Loucy (cell line): ENCODE measurements around the gene FBXL14.

Source experiments
- H2AFZ ChIP-seq: fragments of 200-600 bp; sonication (generic); 2 replicates; pipeline ENCODE4 v1.6.0; 2016; ENCODE audit warnings: antibody characterized with exemption, mild to moderate bottlenecking, low read length, moderate library complexity
- H3F3A ChIP-seq: fragments of 200-600 bp; 2 replicates; pipeline ENCODE4 v1.6.0; 2016; ENCODE audit warnings: antibody characterized with exemption, low read depth, mild to moderate bottlenecking
- H3K27me3 ChIP-seq: fragments of 200-600 bp; sonication (generic); 2 replicates; pipeline ENCODE4 v1.6.1; 2014; ENCODE audit warnings: low read length, mild to moderate bottlenecking; ENCODE audit not compliant: insufficient read depth, poor library complexity, severe bottlenecking
- H3K36me3 ChIP-seq: fragments of 200-600 bp; sonication (generic); 2 replicates; pipeline ENCODE4 v1.6.1; 2016; ENCODE audit warnings: low read length; ENCODE audit not compliant: insufficient read depth
- H3K4me1 ChIP-seq: fragments of 200-600 bp; sonication (generic); 2 replicates; pipeline ENCODE4 v1.5.1; 2014; ENCODE audit warnings: low read length, mild to moderate bottlenecking; ENCODE audit not compliant: insufficient read depth, poor library complexity, severe bottlenecking
- H3K4me2 ChIP-seq: fragments of 200-600 bp; sonication (generic); 2 replicates; pipeline ENCODE4 v1.6.0; 2014; ENCODE audit warnings: antibody characterized with exemption, low read length, low read depth, mild to moderate bottlenecking; ENCODE audit not compliant: poor library complexity, severe bottlenecking
- H3K4me3 ChIP-seq: fragments of 200-600 bp; sonication (generic); 2 replicates; pipeline ENCODE4 v1.5.1; 2014; ENCODE audit warnings: low read length, mild to moderate bottlenecking, mixed read lengths; ENCODE audit not compliant: poor library complexity, severe bottlenecking
- H3K79me2 ChIP-seq: fragments of 200-600 bp; sonication (generic); 2 replicates; pipeline ENCODE4 v1.6.1; 2014; ENCODE audit warnings: low read length; ENCODE audit not compliant: insufficient read depth
- H3K9ac ChIP-seq: fragments of 200-600 bp; sonication (generic); 2 replicates; pipeline ENCODE4 v1.6.0; 2014; ENCODE audit warnings: mild to moderate bottlenecking, low read depth, low read length, moderate library complexity; ENCODE audit not compliant: poor library complexity, severe bottlenecking
- H3K9me2 ChIP-seq: fragments of 200-600 bp; sonication (generic); replicated peaks from 2 replicates; pipeline ENCODE4 v1.6.1; 2016; ENCODE audit warnings: low read depth, low read length, mixed read lengths
- H3K9me3 ChIP-seq: fragments of 200-600 bp; sonication (generic); 2 replicates; pipeline ENCODE4 v1.6.1; 2014; ENCODE audit warnings: mild to moderate bottlenecking, antibody characterized with exemption, low read length, low read depth; ENCODE audit not compliant: insufficient read depth
- H4K20me1 ChIP-seq: fragments of 200-600 bp; sonication (generic); 2 replicates; pipeline ENCODE4 v1.6.0; 2014; ENCODE audit warnings: antibody characterized with exemption, low read length, mild to moderate bottlenecking; ENCODE audit not compliant: insufficient read depth, poor library complexity, severe bottlenecking
- CTCF ChIP-seq: fragments of 200-600 bp; sonication (generic); conservative IDR thresholded peaks from 2 replicates; pipeline ENCODE4 v1.5.1; 2014; ENCODE audit warnings: mild to moderate bottlenecking, antibody characterized with exemption, low read length
- EZH2phosphoT487 ChIP-seq: fragments of 200-600 bp; IDR thresholded peaks from 2 replicates; pipeline ENCODE4 v1.6.1; 2018; ENCODE audit warnings: antibody characterized with exemption, mild to moderate bottlenecking, moderate library complexity, borderline replicate concordance

Gene FBXL14

GRCh38 chr12:1567852-1568251 is 26.5 kb downstream of the FBXL14 start:
- Histone ChIP-seq H3K79me2 (no peaks in the 10 kb centered on the region), H2AFZ (no peak overlapping the region), H3K4me1 (no peaks in the 10 kb centered on the region), H4K20me1 (no peaks in the 10 kb centered on the region), H3K9me2 (no peaks in the 10 kb centered on the region), H3K36me3 (no peaks in the 10 kb centered on the region), H3K27me3 (peaks cover 56% of the 10 kb centered on the region), H3K4me3 (no peak overlapping the region), H3K9ac (no peak overlapping the region), H3K9me3 (no peaks in the 10 kb centered on the region), H3F3A (no peaks in the 10 kb centered on the region), H3K4me2 (no peak overlapping the region)
- no peak for TF ChIP-seq CTCF
- TF ChIP-seq EZH2phosphoT487, result no peak

- H3F3A ChIP-seq, result no peaks in the 10 kb centered on the region
- H3K4me2 ChIP-seq, result no peak overlapping the region
These were observed 27.8 kb downstream of the FBXL14 start for GRCh38 chr12:1566449-1567135.

GRCh38 chr12:1565172-1565571 is 29.2 kb downstream of the FBXL14 start:
- Histone ChIP-seq H3K4me2 (no peak overlapping the region), H3K9me3 (no peaks in the 10 kb centered on the region), H3K36me3 (no peaks in the 10 kb centered on the region), H3F3A (no peaks in the 10 kb centered on the region), H3K79me2 (no peaks in the 10 kb centered on the region), H2AFZ (no peak overlapping the region), H3K9ac (no peak overlapping the region), H3K27me3 (peaks cover 31% of the 10 kb centered on the region), H4K20me1 (no peaks in the 10 kb centered on the region), H3K9me2 (no peaks in the 10 kb centered on the region), H3K4me1 (no peaks in the 10 kb centered on the region), H3K4me3 (no peak overlapping the region)
- no peak for TF ChIP-seq EZH2phosphoT487
- TF ChIP-seq CTCF, result no peak

More at GRCh38 chr12:1566449-1567135, 27.8 kb downstream of the FBXL14 start:
- H3K9me2 ChIP-seq, result no peaks in the 10 kb centered on the region
- H3K4me1 ChIP-seq, result no peaks in the 10 kb centered on the region
- peaks cover 43% of the 10 kb centered on the region for H3K27me3 ChIP-seq
- H3K9me3 ChIP-seq, result no peaks in the 10 kb centered on the region
- TF ChIP-seq CTCF (no peak), EZH2phosphoT487 (no peak)
- no peak overlapping the region for H3K4me3 ChIP-seq
- no peaks in the 10 kb centered on the region for H3K36me3 ChIP-seq
- H3K79me2 ChIP-seq, result no peaks in the 10 kb centered on the region
- no peaks in the 10 kb centered on the region for H4K20me1 ChIP-seq
- H2AFZ ChIP-seq, result no peak overlapping the region
- no peak overlapping the region for H3K9ac ChIP-seq
